HCT116 (cell line): ENCODE results near the gene TPD52L1. TPM values are rescaled to one million over a fixed set of nuclear protein-coding genes. Genes with fewer than 3 reads are reported as not detected.

Experiments
- ATAC-seq: fragments of 200-7000 bp; cut with Tn5 transposase; 2 replicates; pipeline ENCODE4 v1.9.1; 2020; ENCODE audit warnings: mild to moderate bottlenecking, moderate library complexity
- BruUV-seq: library from RNA; stranded (reverse); fragments of 400-500 nt; replicated peaks from 2 replicates; lab custom pipeline; 2021; lab: Mats Ljungman, UMichigan
- CTCF ChIA-PET: fragments of 300-600 bp; sonication (Branson Sonifier 250); formaldehyde crosslinking; loops from one replicate; lab custom pipeline; 2021; ENCODE audit warnings: antibody characterized with exemption; lab: Charles Lee
- POLR2A ChIA-PET: fragments of 300-600, 350-600 bp; sonication (Branson Sonifier 250); formaldehyde crosslinking; loops from one replicate; lab custom pipeline; 2021; ENCODE audit warnings: antibody characterized with exemption; lab: Charles Lee
- RAD21 ChIA-PET, 2 experiments: fragments of 300-600 bp; sonication (Branson Sonifier 250); formaldehyde crosslinking; loops; one replicate each; lab custom pipeline; 2023; ENCODE audit warnings: low total read pairs in 2 of 2; ENCODE audit not compliant: uncharacterized antibody in 2 of 2, unreplicated experiment in 2 of 2, low non-redundant PET in 1 of 2; lab: Charles Lee
- DNase-seq: peaks from one replicate; pipeline ENCODE4 v3.0.0-alpha.2; 2010; ENCODE audit warnings: low read depth, low spot score
- H2AFZ ChIP-seq: fragments of 200-600 bp; shearing (Covaris generic), sonication (generic); 2 replicates; pipeline ENCODE4 v1.6.1; 2017; ENCODE audit warnings: low read depth, mixed run types, mixed read lengths, antibody characterized with exemption, low read length; ENCODE audit not compliant: poor library complexity, severe bottlenecking
- H3K27ac ChIP-seq: 2 replicates; pipeline ENCODE4 v1.5.1; 2012; ENCODE audit warnings: low read depth, low read length
- H3K27me3 ChIP-seq: fragments of 200-600 bp; sonication (generic); 2 replicates; pipeline ENCODE4 v1.6.1; 2016; ENCODE audit warnings: mixed run types, low read length, mixed read lengths; ENCODE audit not compliant: insufficient read depth
- H3K36me3 ChIP-seq, 2 experiments: fragments of 200-500 bp in 1 of 2; fragments of 200-600 bp in 1 of 2; sonication (Bioruptor generic) in 1 of 2; sonication (generic) in 1 of 2; 2 replicates each; pipeline versions ENCODE4 v1.5.1 to v1.6.1; 2014 to 2016; ENCODE audit warnings: low read length in 2 of 2, inconsistent platforms in 1 of 2, mixed read lengths in 1 of 2, mixed run types in 1 of 2; ENCODE audit not compliant: insufficient read depth in 2 of 2, control insufficient read depth in 1 of 2
- H3K4me1 ChIP-seq, 2 experiments: fragments of 200-600 bp in 1 of 2; sonication (generic) in 1 of 2; 2 replicates each; pipeline versions ENCODE4 v1.5.1 to v1.6.1; 2012 to 2017; ENCODE audit warnings: low read length in 2 of 2, inconsistent platforms in 1 of 2, mild to moderate bottlenecking in 1 of 2, mixed read lengths in 1 of 2, mixed run types in 1 of 2, moderate library complexity in 1 of 2; ENCODE audit not compliant: insufficient read depth in 2 of 2, control insufficient read depth in 1 of 2
- H3K4me2 ChIP-seq: fragments of 200-600 bp; sonication (generic); 2 replicates; pipeline ENCODE4 v1.6.1; 2017; ENCODE audit warnings: mixed run types, low read length, mixed read lengths
- H3K4me3 ChIP-seq, 2 experiments: fragments of 200-600 bp in 1 of 2; sonication (generic) in 1 of 2; replicated peaks in 1 of 2; 2 replicates each; pipeline ENCODE4 v1.5.1; 2011 to 2016; ENCODE audit warnings: low read length in 2 of 2, control low read depth in 1 of 2, low read depth in 1 of 2, mild to moderate bottlenecking in 1 of 2, mixed read lengths in 1 of 2, mixed run types in 1 of 2
- H3K79me2 ChIP-seq: fragments of 200-600 bp; sonication (generic); 2 replicates; pipeline ENCODE4 v1.6.1; 2017; ENCODE audit warnings: mild to moderate bottlenecking, mixed run types, low read length, moderate library complexity, mixed read lengths; ENCODE audit not compliant: insufficient read depth
- H3K9ac ChIP-seq: fragments of 200-600 bp; sonication (generic); 2 replicates; pipeline ENCODE4 v1.6.1; 2016; ENCODE audit warnings: low read length, mixed read lengths
- H3K9me2 ChIP-seq: fragments of 200-600 bp; sonication (generic), shearing (Covaris generic); 2 replicates; pipeline ENCODE4 v1.6.1; 2017; ENCODE audit warnings: mixed run types, mild to moderate bottlenecking, moderate library complexity; ENCODE audit not compliant: insufficient read depth
- H3K9me3 ChIP-seq, 2 experiments: fragments of 200-500 bp in 1 of 2; fragments of 200-600 bp in 1 of 2; sonication (Bioruptor generic) in 1 of 2; sonication (generic) in 1 of 2; 2 replicates each; pipeline ENCODE4 v1.6.1; 2014 to 2017; ENCODE audit warnings: low read length in 2 of 2, mixed read lengths in 2 of 2, inconsistent platforms in 1 of 2, low read depth in 1 of 2, mild to moderate bottlenecking in 1 of 2, mixed run types in 1 of 2, moderate library complexity in 1 of 2; ENCODE audit not compliant: control insufficient read depth in 1 of 2, insufficient read depth in 1 of 2
- H4K20me1 ChIP-seq: fragments of 200-600 bp; sonication (generic), shearing (Covaris generic); 2 replicates; pipeline ENCODE4 v1.6.1; 2017; ENCODE audit warnings: mixed run types, mild to moderate bottlenecking, moderate library complexity; ENCODE audit not compliant: insufficient read depth
- CBX3 ChIP-seq: IDR thresholded peaks from 2 replicates; pipeline ENCODE4 v1.6.1; 2012; ENCODE audit warnings: low read depth
- EGR1 ChIP-seq: IDR thresholded peaks from 2 replicates; pipeline ENCODE4 v1.6.1; 2012; ENCODE audit warnings: low read depth
- EZH2 ChIP-seq: fragments of 200-600 bp; sonication (generic); IDR thresholded peaks from 2 replicates; pipeline ENCODE4 v1.6.1; 2017; ENCODE audit warnings: antibody characterized with exemption, mixed run types
- EZH2phosphoT487 ChIP-seq: fragments of 200-600 bp; IDR thresholded peaks from 2 replicates; pipeline ENCODE4 v1.6.1; 2018; ENCODE audit warnings: antibody characterized with exemption, borderline replicate concordance
- FOSL1 ChIP-seq: IDR thresholded peaks from 2 replicates; pipeline ENCODE4 v1.6.1; 2012; ENCODE audit warnings: low read depth
- JUND ChIP-seq: IDR thresholded peaks from 2 replicates; pipeline ENCODE4 v1.6.1; 2012
- POLR2A ChIP-seq: IDR thresholded peaks from 2 replicates; pipeline ENCODE4 v1.7.0; 2011; ENCODE audit warnings: borderline replicate concordance; ENCODE audit not compliant: insufficient read depth, insufficient read length; ENCODE audit errors: extremely low read depth
- POLR2AphosphoS5 ChIP-seq: IDR thresholded peaks from 2 replicates; pipeline ENCODE4 v1.6.1; 2011; ENCODE audit warnings: mild to moderate bottlenecking, low read depth, low read length, moderate library complexity
- RAD21 ChIP-seq: IDR thresholded peaks from 2 replicates; pipeline ENCODE4 v1.6.1; 2012; ENCODE audit warnings: low read depth, mild to moderate bottlenecking
- SIN3A ChIP-seq: IDR thresholded peaks from 2 replicates; pipeline ENCODE4 v1.6.1; 2012; ENCODE audit warnings: low read depth
- SP1 ChIP-seq: IDR thresholded peaks from 2 replicates; pipeline ENCODE4 v1.6.1; 2012; ENCODE audit warnings: low read depth
- SRF ChIP-seq: IDR thresholded peaks from 2 replicates; pipeline ENCODE4 v1.6.1; 2012; ENCODE audit warnings: low read depth
- TCF7L2 ChIP-seq: IDR thresholded peaks from 2 replicates; pipeline ENCODE4 v1.7.0; 2011; ENCODE audit warnings: borderline replicate concordance, inconsistent platforms; ENCODE audit not compliant: insufficient read depth, insufficient read length; ENCODE audit errors: extremely low read depth
- YY1 ChIP-seq: IDR thresholded peaks from 2 replicates; pipeline ENCODE4 v1.6.1; 2011; ENCODE audit warnings: low read length, low read depth, moderate library complexity, mild to moderate bottlenecking; ENCODE audit not compliant: insufficient replicate concordance; ENCODE audit errors: extremely low read depth
- ZFX ChIP-seq: fragments of 450-650 bp; IDR thresholded peaks from 2 replicates; pipeline ENCODE4 v1.6.1; 2017
- ZNF274 ChIP-seq: fragments of 200-500 bp; sonication (Bioruptor generic); IDR thresholded peaks from 2 replicates; pipeline ENCODE4 v1.6.1; 2014; ENCODE audit warnings: mild to moderate bottlenecking, low read depth, low read length, inconsistent platforms
- intact Hi-C: fragments of 100-400 bp; cut with micrococcal nuclease; formaldehyde crosslinking; loops from 2 replicates; pipeline ENCODE4 v1.10.0; 2022
- total RNA-seq: library from RNA; stranded (reverse); gene quantifications from one replicate; pipeline ENCODE4 v1.2.1, GENCODE V29; 2021; ENCODE audit not compliant: unreplicated experiment
- TF ChIP-seq, protein P1 (sequence below): IDR thresholded peaks from 2 replicates; pipeline ENCODE4 v1.6.1; 2012; ENCODE audit warnings: low read depth
- TF ChIP-seq, protein P2 (sequence below): IDR thresholded peaks from 2 replicates; pipeline ENCODE4 v1.6.1; 2012
- TF ChIP-seq, protein P3 (sequence below): IDR thresholded peaks from 2 replicates; pipeline ENCODE4 v1.6.1; 2012
- TF ChIP-seq, protein P4 (sequence below), 3 experiments: fragments of 200-600 bp in 1 of 3; sonication (generic) in 1 of 3; IDR thresholded peaks in 2 of 3; conservative IDR thresholded peaks in 1 of 3; 2 replicates each; pipeline ENCODE4 v1.5.1; 2012 to 2017; ENCODE audit warnings: low read depth in 2 of 3, low read length in 2 of 3, antibody characterized with exemption in 1 of 3, borderline replicate concordance in 1 of 3, control low read depth in 1 of 3, mild to moderate bottlenecking in 1 of 3, mixed read lengths in 1 of 3, mixed run types in 1 of 3, moderate library complexity in 1 of 3; ENCODE audit not compliant: insufficient read depth in 1 of 3

Gene TPD52L1
- total RNA-seq, 1 experiment from 2014 or later: 64.1 TPM

DNA sequence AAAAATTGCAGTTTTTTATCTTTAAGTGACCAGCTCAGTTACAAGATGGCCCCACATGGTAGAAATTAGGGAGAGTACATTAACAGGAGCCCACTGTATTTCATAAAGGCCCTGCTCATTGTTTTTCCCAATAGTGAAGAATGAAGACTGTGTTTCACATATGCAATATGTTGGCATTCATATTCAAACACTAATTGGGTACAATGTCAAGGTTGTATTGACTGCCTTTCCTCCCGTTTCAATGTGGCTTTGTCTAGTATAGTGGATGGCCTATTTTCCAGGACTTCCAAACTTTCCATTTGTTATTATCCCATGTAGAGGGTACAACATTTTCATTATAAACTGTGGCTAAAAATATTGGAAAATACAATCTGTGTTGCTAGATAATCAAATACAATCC, 96.9 kb downstream of the TPD52L1 start (continued):
- no peak for TF ChIP-seq TCF7L2
- TF ChIP-seq SRF: no peak
- TF ChIP-seq EGR1: no peak
- TF ChIP-seq ZFX: no peak
- TF ChIP-seq, all 23 proteins: peak for 0

DNA sequence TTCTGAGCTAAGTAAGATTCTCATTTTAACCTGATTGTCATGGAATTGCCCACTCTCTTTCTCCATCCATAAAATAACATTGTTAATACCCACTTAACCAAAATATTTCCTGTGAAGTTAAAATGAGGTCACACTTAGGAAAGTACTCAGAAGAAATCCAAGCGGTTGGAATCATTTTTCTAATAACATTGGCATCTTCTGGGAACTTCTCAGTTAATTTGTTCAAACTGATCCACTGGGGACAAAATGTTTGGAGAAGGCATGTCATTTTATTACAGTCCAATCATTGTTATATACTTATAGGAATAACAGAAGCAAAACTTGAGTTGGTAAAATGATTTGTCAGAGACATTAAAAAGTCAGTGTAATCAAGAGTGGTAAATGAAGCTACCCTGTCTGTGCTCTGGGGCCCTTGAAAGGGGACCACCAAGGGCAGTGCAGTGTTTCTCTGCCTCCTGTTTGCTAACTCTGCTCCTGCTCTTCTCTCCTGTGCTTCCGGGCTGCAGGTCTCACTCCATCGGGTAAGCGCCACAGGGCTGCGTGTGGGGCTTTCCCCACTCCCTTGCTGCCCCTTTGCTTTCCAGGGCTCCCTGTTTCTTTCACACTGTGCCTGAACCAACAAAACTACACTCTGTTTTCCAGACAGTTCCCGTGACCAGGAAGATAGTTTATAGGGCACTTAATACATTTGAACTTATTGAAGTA, 98.1 kb downstream of the TPD52L1 start:
- ChIA-PET CTCF (no interaction called here), RAD21 (no interaction called here), POLR2A (interaction anchor here (0.6 kb wide), 1 partner anchor 10 kb away, joined by 3 read pairs; no protein-coding TSS in a partner anchor)
- no peaks in the 10 kb centered on the region for H3K27me3 ChIP-seq
- H3K9me3 ChIP-seq: no peaks in the 10 kb centered on the region
- H4K20me1 ChIP-seq: no peaks in the 10 kb centered on the region
- no peak overlapping the region for H3K4me3 ChIP-seq
- no peaks in the 10 kb centered on the region for H3K79me2 ChIP-seq
- H3K4me2 ChIP-seq: no peak overlapping the region
- H3K36me3 ChIP-seq: no peaks in the 10 kb centered on the region
- no peaks in the 10 kb centered on the region for H3K9me2 ChIP-seq
- DNase-seq (no peak), ATAC-seq (no peak)
- intact Hi-C loops: no loop called here
- BruUV-seq: no TSS peak
- H3K27ac ChIP-seq: no peak overlapping the region
- no peak overlapping the region for H3K9ac ChIP-seq
- H2AFZ ChIP-seq: no peak overlapping the region
- no peaks in the 10 kb centered on the region for H3K4me1 ChIP-seq
- no peak for TF ChIP-seq JUND
- no peak for TF ChIP-seq FOSL1
- no peak for TF ChIP-seq POLR2AphosphoS5
- TF ChIP-seq RAD21: no peak
- TF ChIP-seq, protein P1, sequence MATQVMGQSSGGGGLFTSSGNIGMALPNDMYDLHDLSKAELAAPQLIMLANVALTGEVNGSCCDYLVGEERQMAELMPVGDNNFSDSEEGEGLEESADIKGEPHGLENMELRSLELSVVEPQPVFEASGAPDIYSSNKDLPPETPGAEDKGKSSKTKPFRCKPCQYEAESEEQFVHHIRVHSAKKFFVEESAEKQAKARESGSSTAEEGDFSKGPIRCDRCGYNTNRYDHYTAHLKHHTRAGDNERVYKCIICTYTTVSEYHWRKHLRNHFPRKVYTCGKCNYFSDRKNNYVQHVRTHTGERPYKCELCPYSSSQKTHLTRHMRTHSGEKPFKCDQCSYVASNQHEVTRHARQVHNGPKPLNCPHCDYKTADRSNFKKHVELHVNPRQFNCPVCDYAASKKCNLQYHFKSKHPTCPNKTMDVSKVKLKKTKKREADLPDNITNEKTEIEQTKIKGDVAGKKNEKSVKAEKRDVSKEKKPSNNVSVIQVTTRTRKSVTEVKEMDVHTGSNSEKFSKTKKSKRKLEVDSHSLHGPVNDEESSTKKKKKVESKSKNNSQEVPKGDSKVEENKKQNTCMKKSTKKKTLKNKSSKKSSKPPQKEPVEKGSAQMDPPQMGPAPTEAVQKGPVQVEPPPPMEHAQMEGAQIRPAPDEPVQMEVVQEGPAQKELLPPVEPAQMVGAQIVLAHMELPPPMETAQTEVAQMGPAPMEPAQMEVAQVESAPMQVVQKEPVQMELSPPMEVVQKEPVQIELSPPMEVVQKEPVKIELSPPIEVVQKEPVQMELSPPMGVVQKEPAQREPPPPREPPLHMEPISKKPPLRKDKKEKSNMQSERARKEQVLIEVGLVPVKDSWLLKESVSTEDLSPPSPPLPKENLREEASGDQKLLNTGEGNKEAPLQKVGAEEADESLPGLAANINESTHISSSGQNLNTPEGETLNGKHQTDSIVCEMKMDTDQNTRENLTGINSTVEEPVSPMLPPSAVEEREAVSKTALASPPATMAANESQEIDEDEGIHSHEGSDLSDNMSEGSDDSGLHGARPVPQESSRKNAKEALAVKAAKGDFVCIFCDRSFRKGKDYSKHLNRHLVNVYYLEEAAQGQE: no peak
- no peak for TF ChIP-seq ZFX
- no peak for TF ChIP-seq EZH2phosphoT487
- TF ChIP-seq CBX3: no peak
- TF ChIP-seq EZH2: no peak
- no peak for TF ChIP-seq TCF7L2
- TF ChIP-seq, protein P2, sequence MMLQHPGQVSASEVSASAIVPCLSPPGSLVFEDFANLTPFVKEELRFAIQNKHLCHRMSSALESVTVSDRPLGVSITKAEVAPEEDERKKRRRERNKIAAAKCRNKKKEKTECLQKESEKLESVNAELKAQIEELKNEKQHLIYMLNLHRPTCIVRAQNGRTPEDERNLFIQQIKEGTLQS: no peak
- TF ChIP-seq ZNF274: no peak
- TF ChIP-seq, protein P3, sequence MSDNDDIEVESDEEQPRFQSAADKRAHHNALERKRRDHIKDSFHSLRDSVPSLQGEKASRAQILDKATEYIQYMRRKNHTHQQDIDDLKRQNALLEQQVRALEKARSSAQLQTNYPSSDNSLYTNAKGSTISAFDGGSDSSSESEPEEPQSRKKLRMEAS: no peak
- TF ChIP-seq YY1: no peak
- TF ChIP-seq, protein P4, sequence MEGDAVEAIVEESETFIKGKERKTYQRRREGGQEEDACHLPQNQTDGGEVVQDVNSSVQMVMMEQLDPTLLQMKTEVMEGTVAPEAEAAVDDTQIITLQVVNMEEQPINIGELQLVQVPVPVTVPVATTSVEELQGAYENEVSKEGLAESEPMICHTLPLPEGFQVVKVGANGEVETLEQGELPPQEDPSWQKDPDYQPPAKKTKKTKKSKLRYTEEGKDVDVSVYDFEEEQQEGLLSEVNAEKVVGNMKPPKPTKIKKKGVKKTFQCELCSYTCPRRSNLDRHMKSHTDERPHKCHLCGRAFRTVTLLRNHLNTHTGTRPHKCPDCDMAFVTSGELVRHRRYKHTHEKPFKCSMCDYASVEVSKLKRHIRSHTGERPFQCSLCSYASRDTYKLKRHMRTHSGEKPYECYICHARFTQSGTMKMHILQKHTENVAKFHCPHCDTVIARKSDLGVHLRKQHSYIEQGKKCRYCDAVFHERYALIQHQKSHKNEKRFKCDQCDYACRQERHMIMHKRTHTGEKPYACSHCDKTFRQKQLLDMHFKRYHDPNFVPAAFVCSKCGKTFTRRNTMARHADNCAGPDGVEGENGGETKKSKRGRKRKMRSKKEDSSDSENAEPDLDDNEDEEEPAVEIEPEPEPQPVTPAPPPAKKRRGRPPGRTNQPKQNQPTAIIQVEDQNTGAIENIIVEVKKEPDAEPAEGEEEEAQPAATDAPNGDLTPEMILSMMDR (IDR thresholded peaks at IDR 0.05 in 2 of 3, conservative IDR thresholded peaks at IDR 0.05 in 1 of 3; ENCODE audit: borderline replicate concordance in 1 of 3, insufficient read depth in 1 of 3, low read depth in 2 of 3, low read length in 2 of 3): no peak
- no peak for TF ChIP-seq POLR2A
- no peak for TF ChIP-seq SIN3A
- TF ChIP-seq SP1: no peak
